GM12892 (cell line): ENCODE measurements around the gene PRKAR1B.

Experiments used
- POLR2A ChIP-seq: IDR thresholded peaks from 2 replicates; pipeline ENCODE4 v1.6.1; 2011; ENCODE audit warnings: low read depth, low read length, control low read depth
- POLR2AphosphoS5 ChIP-seq: IDR thresholded peaks from 2 replicates; pipeline ENCODE4 v1.6.1; 2011; ENCODE audit warnings: low read depth, low read length, control low read depth
- TAF1 ChIP-seq: IDR thresholded peaks from 2 replicates; pipeline ENCODE4 v1.6.1; 2011; ENCODE audit warnings: low read depth, mild to moderate bottlenecking, control low read depth, low read length, borderline replicate concordance

- TF ChIP-seq POLR2AphosphoS5 (no peak), TAF1 (no peak), POLR2A (no peak)
Observed at GRCh38 chr7:767941-768731, 41.1 kb upstream of the PRKAR1B start.
